ENCODE results near the gene CSN2.

DNA sequence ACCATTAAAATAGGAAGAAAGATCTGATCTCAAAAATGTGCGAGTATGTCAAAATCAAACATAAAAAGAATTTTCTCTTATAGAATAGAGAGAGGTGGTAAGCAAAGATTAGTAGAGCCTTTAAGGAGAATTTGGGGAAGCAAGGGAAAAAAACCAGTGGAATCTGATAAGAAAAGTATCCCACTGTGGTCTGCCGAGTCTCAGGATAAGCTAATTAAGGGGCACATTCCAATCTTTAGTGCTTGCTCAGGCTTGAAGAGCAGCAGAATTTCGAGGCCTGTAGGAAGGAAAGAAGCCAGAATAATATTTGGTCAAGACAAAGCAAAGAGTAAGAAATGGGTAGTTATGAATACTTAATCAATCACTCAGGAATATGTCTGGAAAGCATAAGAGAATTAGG lies 43.2 kb upstream of the CSN2 start:
- TF ChIP-seq, protein P1, sequence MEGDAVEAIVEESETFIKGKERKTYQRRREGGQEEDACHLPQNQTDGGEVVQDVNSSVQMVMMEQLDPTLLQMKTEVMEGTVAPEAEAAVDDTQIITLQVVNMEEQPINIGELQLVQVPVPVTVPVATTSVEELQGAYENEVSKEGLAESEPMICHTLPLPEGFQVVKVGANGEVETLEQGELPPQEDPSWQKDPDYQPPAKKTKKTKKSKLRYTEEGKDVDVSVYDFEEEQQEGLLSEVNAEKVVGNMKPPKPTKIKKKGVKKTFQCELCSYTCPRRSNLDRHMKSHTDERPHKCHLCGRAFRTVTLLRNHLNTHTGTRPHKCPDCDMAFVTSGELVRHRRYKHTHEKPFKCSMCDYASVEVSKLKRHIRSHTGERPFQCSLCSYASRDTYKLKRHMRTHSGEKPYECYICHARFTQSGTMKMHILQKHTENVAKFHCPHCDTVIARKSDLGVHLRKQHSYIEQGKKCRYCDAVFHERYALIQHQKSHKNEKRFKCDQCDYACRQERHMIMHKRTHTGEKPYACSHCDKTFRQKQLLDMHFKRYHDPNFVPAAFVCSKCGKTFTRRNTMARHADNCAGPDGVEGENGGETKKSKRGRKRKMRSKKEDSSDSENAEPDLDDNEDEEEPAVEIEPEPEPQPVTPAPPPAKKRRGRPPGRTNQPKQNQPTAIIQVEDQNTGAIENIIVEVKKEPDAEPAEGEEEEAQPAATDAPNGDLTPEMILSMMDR (IDR thresholded peaks at IDR 0.05): no peak
- no peak for TF ChIP-seq POLR2A (IDR thresholded peaks at IDR 0.05)

All from esophagus squamous epithelium (tissue), 4 donors.